Testis (tissue), 3 donors: ENCODE measurements around the gene GHRHR. TPM values are rescaled to one million over a fixed set of nuclear protein-coding genes. Genes with fewer than 3 reads are reported as not detected.

Experiments
- DNase-seq: peaks from one replicate; pipeline ENCODE4 v3.0.0-alpha.2; 2019
- H3K27ac ChIP-seq, 2 donors: fragments of 200-600 bp; sonication (generic); one replicate each; pipeline ENCODE4 v1.5.1; 2019
- H3K27me3 ChIP-seq: fragments of 200-600 bp; sonication (generic); one replicate; pipeline ENCODE4 v1.5.1; 2019
- H3K36me3 ChIP-seq: fragments of 200-600 bp; sonication (generic); one replicate; pipeline ENCODE4 v1.5.1; 2017; ENCODE audit warnings: low read depth; ENCODE audit errors: missing control alignments
- H3K4me1 ChIP-seq: fragments of 200-600 bp; sonication (generic); one replicate; pipeline ENCODE4 v1.5.1; 2019
- H3K4me3 ChIP-seq, 2 donors: fragments of 200-600 bp; sonication (generic); one replicate each; pipeline ENCODE4 v1.5.1; 2017 to 2019
- H3K9me3 ChIP-seq: fragments of 200-600 bp; sonication (generic); one replicate; pipeline ENCODE4 v1.5.1; 2017
- CTCF ChIP-seq, 3 experiments: fragments of 450-650 bp in 2 of 3; fragments of 200-600 bp in 1 of 3; sonication (generic) in 1 of 3; IDR thresholded peaks; one replicate each; pipeline ENCODE4 v1.5.1; 2016 to 2019; ENCODE audit warnings: antibody characterized with exemption in 3 of 3, mild to moderate bottlenecking in 2 of 3, moderate library complexity in 1 of 3
- POLR2A ChIP-seq: fragments of 450-650 bp; IDR thresholded peaks from one replicate; pipeline ENCODE4 v1.6.1; 2017; ENCODE audit warnings: antibody characterized with exemption, mild to moderate bottlenecking, moderate library complexity
- WGBS, 2 donors: methylation state at CpG; one replicate each; pipeline ENCODE4 v1.1.5; 2018; 5-methylcytosine and 5-hydroxymethylcytosine counted together
- intact Hi-C: fragments of 100-400 bp; cut with DNase I; formaldehyde crosslinking; loops from one replicate; pipeline ENCODE4 v1.15.1; 2023; ENCODE audit warnings: low total_unique reads
- polyA plus RNA-seq: library from polyadenylated mRNA; stranded (reverse); fragments of 350-450 nt; fragmentation: Illumina TruSeq; extraction: RNeasy Lipid Tissue Mini Kit (QIAGEN cat#74804); gene quantifications from one replicate; pipeline ENCODE4 v1.2.3, GENCODE V29; 2014; ENCODE audit warnings: low read depth, low replicate concordance; ENCODE audit not compliant: insufficient read depth
- total RNA-seq, 2 donors: library from RNA; depleted of rRNA; stranded (reverse); fragments of >200 nt; gene quantifications; one replicate each; pipeline ENCODE4 v1.2.3, GENCODE V29; 2016

The GHRHR gene
- total and polyA plus RNA-seq, 3 donors from 2014 or later, result 1.4 to 3.6 (median 2.1) TPM

- WGBS, 2 donors, result 91 to 93% methylated on average over 8 to 16 of the region's 16 CpGs
- intact Hi-C loops, result no loop called here
- TF ChIP-seq CTCF (IDR thresholded peaks at IDR 0.05), result no peak
- no peak for TF ChIP-seq POLR2A
- peaks cover 5% of the 10 kb centered on the region for H3K4me1 ChIP-seq
- no peak for DNase-seq
- H3K4me3 ChIP-seq, result no peak overlapping the region
- no peaks in the 10 kb centered on the region for H3K36me3 ChIP-seq
- H3K9me3 ChIP-seq, result no peaks in the 10 kb centered on the region
- H3K27me3 ChIP-seq, result no peaks in the 10 kb centered on the region
- H3K27ac ChIP-seq, result no peak overlapping the region
Measured at GRCh38 chr7:30989008-30989823, 25.5 kb downstream of the GHRHR start.

GRCh38 chr7:30989824-30990672 lies 26.3 kb downstream of the GHRHR start:
- intact Hi-C loops, result no loop called here

GRCh38 chr7:30990673-30991170 lies 27.0 kb downstream of the GHRHR start:
- WGBS, 2 donors, result 86 to 93% methylated on average over 6 of the region's 6 CpGs
- no peaks in the 10 kb centered on the region for H3K36me3 ChIP-seq
- intact Hi-C loops, result no loop called here

More at GRCh38 chr7:30989824-30990672, 26.3 kb downstream of the GHRHR start:
- no peaks in the 10 kb centered on the region for H3K27me3 ChIP-seq
- no peak overlapping the region for H3K27ac ChIP-seq
- DNase-seq, result no peak
- no peak for TF ChIP-seq POLR2A
- TF ChIP-seq CTCF (IDR thresholded peaks at IDR 0.05), result no peak
- no peaks in the 10 kb centered on the region for H3K36me3 ChIP-seq
- peaks cover 5% of the 10 kb centered on the region for H3K4me1 ChIP-seq
- 84 to 86% methylated on average over 10 of the region's 10 CpGs for WGBS, 2 donors
- H3K4me3 ChIP-seq, result no peak overlapping the region
- H3K9me3 ChIP-seq, result no peaks in the 10 kb centered on the region

GRCh38 chr7:30992414-30992813 lies 28.7 kb downstream of the GHRHR start:
- no peaks in the 10 kb centered on the region for H3K36me3 ChIP-seq
- TF ChIP-seq CTCF (IDR thresholded peaks at IDR 0.05) (no peak), POLR2A (no peak)

More at GRCh38 chr7:30990673-30991170, 27.0 kb downstream of the GHRHR start:
- DNase-seq, result no peak
- no peak overlapping the region for H3K4me3 ChIP-seq
- no peaks in the 10 kb centered on the region for H3K9me3 ChIP-seq
- H3K27ac ChIP-seq, result no peak overlapping the region
- peaks cover 5% of the 10 kb centered on the region for H3K4me1 ChIP-seq
- H3K27me3 ChIP-seq, result no peaks in the 10 kb centered on the region
- TF ChIP-seq POLR2A, result no peak
- no peak for TF ChIP-seq CTCF (IDR thresholded peaks at IDR 0.05)

More at GRCh38 chr7:30992414-30992813, 28.7 kb downstream of the GHRHR start:
- no peak for DNase-seq
- no peaks in the 10 kb centered on the region for H3K9me3 ChIP-seq
- no peak overlapping the region for H3K27ac ChIP-seq
- WGBS, 2 donors, result 66 to 89% methylated on average over 7 to 18 of the region's 18 CpGs
- H3K4me1 ChIP-seq, result peaks cover 5% of the 10 kb centered on the region
- no peak overlapping the region for H3K4me3 ChIP-seq
- H3K27me3 ChIP-seq, result no peaks in the 10 kb centered on the region
- intact Hi-C loops, result no loop called here
